Kidney (tissue), 14 donors: ENCODE data around the gene ZNF618. TPM values are rescaled to one million over a fixed set of nuclear protein-coding genes. Genes with fewer than 3 reads are reported as not detected.
A peak's percentile ranks its signal among the peaks of the same experiment; 100 is the strongest.

ENCODE experiments used
- DNase-seq, 5 donors: peaks; one replicate each; pipeline ENCODE4 v3.0.0-alpha.2; 2013 to 2020
- FAIRE-seq: peaks from 2 replicates; lab custom pipeline; 2012; peaks lifted over from hg19 to GRCh38; lab: Jason Lieb, UNC
- H3K27ac ChIP-seq, 2 donors: one replicate each; pipeline ENCODE4 v1.7.0; 2013; ENCODE audit warnings: low read depth in 2 of 2, low read length in 2 of 2, inconsistent platforms in 1 of 2
- H3K27me3 ChIP-seq: one replicate; pipeline ENCODE4 v1.7.1; 2013; ENCODE audit warnings: low read length, inconsistent platforms; ENCODE audit not compliant: control insufficient read depth, insufficient read depth
- H3K36me3 ChIP-seq, 3 donors: one replicate each; pipeline versions ENCODE4 v1.7.0 to v1.7.1; 2013; ENCODE audit warnings: low read length in 3 of 3, control low read depth in 1 of 3, inconsistent platforms in 1 of 3; ENCODE audit not compliant: insufficient read depth in 3 of 3, control insufficient read depth in 2 of 3
- H3K4me1 ChIP-seq, 3 donors: one replicate each; pipeline versions ENCODE4 v1.7.0 to v1.7.1; 2013; ENCODE audit warnings: low read length in 3 of 3, inconsistent platforms in 1 of 3, low read depth in 1 of 3; ENCODE audit not compliant: control insufficient read depth in 2 of 3, insufficient read depth in 2 of 3
- H3K4me3 ChIP-seq, 3 donors: one replicate each; pipeline versions ENCODE4 v1.7.0 to v1.8.1; 2013; ENCODE audit warnings: low read length in 3 of 3, control low read depth in 1 of 3, inconsistent platforms in 1 of 3
- H3K9ac ChIP-seq, 3 donors: one replicate each; pipeline versions ENCODE4 v1.7.0 to v1.7.1; 2013; ENCODE audit warnings: low read length in 3 of 3, control low read depth in 1 of 3, inconsistent platforms in 1 of 3
- H3K9me3 ChIP-seq, 3 donors: one replicate each; pipeline versions ENCODE4 v1.7.0 to v1.7.1; 2013; ENCODE audit warnings: low read length in 3 of 3, control low read depth in 1 of 3, inconsistent platforms in 1 of 3; ENCODE audit not compliant: control insufficient read depth in 2 of 3, insufficient read depth in 1 of 3
- CTCF ChIP-seq: IDR thresholded peaks from 3 replicates; pipeline ENCODE4 v1.5.1; 2012; ENCODE audit warnings: mild to moderate bottlenecking, moderate library complexity, borderline replicate concordance; ENCODE audit not compliant: insufficient read depth; ENCODE audit errors: extremely low read depth
- intact Hi-C: fragments of 100-400 bp; cut with DNase I; formaldehyde crosslinking; loops from one replicate; pipeline ENCODE4 v1.11.1; 2022
- polyA plus RNA-seq: library from polyadenylated mRNA; stranded (reverse); fragments of 350-450 nt; fragmentation: Illumina TruSeq; extraction: RNeasy Lipid Tissue Mini Kit (QIAGEN cat#74804); gene quantifications from one replicate; pipeline ENCODE4 v1.2.3, GENCODE V29; 2014; ENCODE audit warnings: low read depth, low replicate concordance; ENCODE audit not compliant: insufficient read depth
- total RNA-seq: library from RNA; stranded (reverse); fragmentation: NEBNext Ultra II Directional; extraction: Animal tissue kit (Norgen Biotek cat#: 25700); gene quantifications from one replicate; pipeline ENCODE4 v1.2.1, GENCODE V29; 2021
- donor health status: control.
- donor health status: control.
- donor health status: control.
- donor health status: control.
- donor health status: control.
- donor health status: DM: yes; HTN: yes; CAD: no.
- donor health status: Normal renal cell carcinoma (clear cell type).

The ZNF618 gene
- total and polyA plus RNA-seq, 2 donors from 2014 or later = 5.6 to 31.9 TPM

DNA sequence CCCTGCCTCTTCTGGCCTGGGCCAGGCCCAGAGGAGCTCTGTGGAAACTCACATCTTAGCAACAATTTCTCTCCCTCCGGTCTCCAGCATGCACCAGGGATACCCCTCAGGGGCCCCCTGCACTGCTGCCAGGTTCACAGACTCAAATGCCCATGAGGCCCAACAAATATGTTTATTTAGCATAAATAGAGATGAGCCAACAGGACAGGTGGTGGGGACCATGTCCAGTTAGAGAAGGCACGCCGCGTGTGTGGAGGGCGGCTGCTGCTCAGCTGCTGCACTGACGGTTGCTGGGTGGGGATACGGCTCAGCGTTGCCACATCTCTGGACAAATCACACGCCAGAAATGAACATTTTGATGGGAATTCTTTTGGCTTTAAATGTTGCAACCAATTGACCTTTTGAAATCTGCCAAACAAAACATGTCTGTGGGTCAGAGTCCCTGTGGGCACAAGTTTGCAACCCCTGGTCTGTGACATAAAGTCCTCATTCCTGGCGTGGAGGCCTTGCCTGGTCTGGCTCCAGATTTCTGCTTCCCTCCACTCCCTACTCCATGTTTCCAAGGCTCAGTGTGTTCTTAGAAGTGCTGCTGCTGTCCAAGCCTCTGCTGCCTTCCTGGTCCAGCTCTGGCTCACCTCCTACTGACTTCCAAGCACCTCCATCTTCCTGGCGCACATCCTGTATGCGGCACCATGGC lies 113.1 kb downstream of the ZNF618 start:
- H3K9ac ChIP-seq = no peak overlapping the region
- no peak for TF ChIP-seq CTCF
- DNase-seq (peak in 1 of 5 donors; percentile 83), FAIRE-seq (no peak)
- peaks cover 0 to 34% (median 26%) of the 10 kb centered on the region in 3 donors for H3K4me1 ChIP-seq
- H3K9me3 ChIP-seq = no peaks in the 10 kb centered on the region
- H3K4me3 ChIP-seq = no peak overlapping the region
- intact Hi-C loops = no loop called here
- no peaks in the 10 kb centered on the region for H3K27me3 ChIP-seq
- H3K36me3 ChIP-seq = peaks cover 0 to 35% (median 23%) of the 10 kb centered on the region in 3 donors
- no peak overlapping the region for H3K27ac ChIP-seq

- intact Hi-C loops = loop anchor here (5.0 to 10.0 kb wide), 2 partner anchors 115 to 183 kb away; partner anchors contain the start of gene ZNF618
- no peak for FAIRE-seq
- Histone ChIP-seq H3K27ac (no peak overlapping the region), H3K36me3 (peaks cover 0 to 33% (median 23%) of the 10 kb centered on the region in 3 donors), H3K4me1 (peaks cover 0 to 38% (median 30%) of the 10 kb centered on the region in 3 donors), H3K4me3 (no peak overlapping the region), H3K9ac (no peak overlapping the region), H3K9me3 (no peaks in the 10 kb centered on the region), H3K27me3 (no peaks in the 10 kb centered on the region)
- DNase-seq = peak in 1 of 5 donors; percentile 39
- TF ChIP-seq CTCF = no peak
Observed at GRCh38 chr9:113989714-113990569, 113.8 kb downstream of the ZNF618 start.

- intact Hi-C loops = loop anchor here (5.0 to 10.0 kb wide), 2 partner anchors 116 to 183 kb away; partner anchors contain the start of gene ZNF618
- H3K36me3 ChIP-seq = peaks cover 0 to 33% (median 23%) of the 10 kb centered on the region in 3 donors
- peak in 2 of 5 donors; percentile 11 to 20 for DNase-seq
- H3K4me1 ChIP-seq = peaks cover 0 to 38% (median 30%) of the 10 kb centered on the region in 3 donors
- H3K27ac ChIP-seq = no peak overlapping the region
- no peak for TF ChIP-seq CTCF
- FAIRE-seq = no peak
- H3K9me3 ChIP-seq = no peaks in the 10 kb centered on the region
- H3K9ac ChIP-seq = no peak overlapping the region
- H3K4me3 ChIP-seq = no peak overlapping the region
- no peaks in the 10 kb centered on the region for H3K27me3 ChIP-seq
Observed at GRCh38 chr9:113990570-113990907, 114.4 kb downstream of the ZNF618 start.
